Keratinocyte (primary cell): ENCODE measurements around the gene STK11. TPM values are rescaled to one million over a fixed set of nuclear protein-coding genes. Genes with fewer than 3 reads are reported as not detected.

Experiments used
- DNase-seq: peaks from one replicate; pipeline ENCODE4 v3.0.0-alpha.2; 2011; ENCODE audit warnings: low read depth, missing footprints, low spot score
- FAIRE-seq: peaks from 2 replicates; lab custom pipeline; 2011; peaks lifted over from hg19 to GRCh38; lab: Jason Lieb, UNC
- H2AFZ ChIP-seq: 2 replicates; pipeline ENCODE4 v1.6.0; 2012; ENCODE audit warnings: low read length, control low read depth, inconsistent platforms; ENCODE audit not compliant: control insufficient read depth
- H3K27ac ChIP-seq: 2 replicates; pipeline ENCODE4 v1.5.1; 2011; ENCODE audit warnings: low read length; ENCODE audit not compliant: control insufficient read depth, insufficient read depth
- H3K27me3 ChIP-seq: 3 replicates; pipeline ENCODE4 v1.6.0; 2011; ENCODE audit warnings: low read length; ENCODE audit not compliant: control insufficient read depth, insufficient read depth; ENCODE audit errors: extremely low read depth
- H3K36me3 ChIP-seq, 2 experiments: 2 replicates in 1 of 2; 3 replicates in 1 of 2; pipeline ENCODE4 v1.5.1; 2011; ENCODE audit warnings: low read length in 2 of 2, mild to moderate bottlenecking in 1 of 2; ENCODE audit not compliant: control insufficient read depth in 2 of 2, insufficient read depth in 2 of 2; ENCODE audit errors: extremely low read depth in 1 of 2
- H3K4me1 ChIP-seq: 3 replicates; pipeline ENCODE4 v1.5.1; 2011; ENCODE audit warnings: low read length; ENCODE audit not compliant: control insufficient read depth, insufficient read depth; ENCODE audit errors: extremely low read depth
- H3K4me2 ChIP-seq: 3 replicates; pipeline ENCODE4 v1.6.0; 2011; ENCODE audit warnings: low read depth, low read length; ENCODE audit not compliant: control insufficient read depth, insufficient read depth; ENCODE audit errors: extremely low read depth
- H3K4me3 ChIP-seq, 3 experiments: fragments of 200-600 bp in 1 of 3; sonication (generic) in 1 of 3; 2 replicates in 2 of 3; 3 replicates in 1 of 3; pipeline ENCODE4 v1.5.1; 2011 to 2016; ENCODE audit warnings: low read length in 3 of 3, mild to moderate bottlenecking in 3 of 3, control low read depth in 2 of 3, inconsistent platforms in 1 of 3, low read depth in 1 of 3, mixed read lengths in 1 of 3, mixed run types in 1 of 3, moderate library complexity in 1 of 3; ENCODE audit not compliant: control insufficient read depth in 2 of 3, insufficient read depth in 2 of 3; ENCODE audit errors: extremely low read depth in 1 of 3
- H3K79me2 ChIP-seq: 2 replicates; pipeline ENCODE4 v1.6.0; 2012; ENCODE audit warnings: low read length; ENCODE audit not compliant: control insufficient read depth, insufficient read depth
- H3K9ac ChIP-seq: 3 replicates; pipeline ENCODE4 v1.6.0; 2011; ENCODE audit warnings: low read length; ENCODE audit not compliant: control insufficient read depth, insufficient read depth; ENCODE audit errors: extremely low read depth
- H3K9me1 ChIP-seq: 3 replicates; pipeline ENCODE4 v1.6.0; 2011; ENCODE audit warnings: low read length; ENCODE audit not compliant: control insufficient read depth, insufficient read depth; ENCODE audit errors: extremely low read depth
- H3K9me3 ChIP-seq: 2 replicates; pipeline ENCODE4 v1.5.1; 2012; ENCODE audit warnings: low read depth, low read length; ENCODE audit not compliant: control insufficient read depth
- H4K20me1 ChIP-seq: 3 replicates; pipeline ENCODE4 v1.6.0; 2011; ENCODE audit warnings: low read length; ENCODE audit not compliant: control insufficient read depth, insufficient read depth; ENCODE audit errors: extremely low read depth
- EZH2 ChIP-seq: IDR thresholded peaks from one replicate; pipeline ENCODE4 v1.6.1; 2012; ENCODE audit warnings: inconsistent platforms, mild to moderate bottlenecking, low read length, moderate library complexity
- dilution Hi-C: fragments of 300-500 bp; cut with MboI; formaldehyde crosslinking; loops from one replicate; pipeline ENCODE4 v1.7.0; 2020; ENCODE audit warnings: low sequenced_read_pairs; ENCODE audit not compliant: extremely low pct_ligation_motif_present
- polyA plus RNA-seq, 5 experiments: library from polyadenylated mRNA; depleted of rRNA in 3 of 5; stranded (reverse) in 3 of 5; stranded (forward) in 1 of 5; unstranded in 1 of 5; fragments of >200 nt; gene quantifications; 1 replicate in 1 of 5; 2 replicates in 3 of 5; 3 replicates in 1 of 5; pipeline versions ENCODE4 v1.2.1 to v1.2.3, GENCODE V29; 2011 to 2012; ENCODE audit warnings: missing spikeins in 2 of 5, low read depth in 1 of 5, low replicate concordance in 1 of 5
- TF ChIP-seq, protein P1 (sequence below), 3 experiments: IDR thresholded peaks in 1 of 3; conservative IDR thresholded peaks in 1 of 3; optimal IDR thresholded peaks in 1 of 3; 2 replicates in 2 of 3; 3 replicates in 1 of 3; pipeline versions ENCODE3 to v1.5.1; 2011; ENCODE audit warnings: low read length in 3 of 3, mild to moderate bottlenecking in 3 of 3, moderate library complexity in 2 of 3, control low read depth in 1 of 3, inconsistent platforms in 1 of 3; ENCODE audit not compliant: insufficient read depth in 2 of 3; ENCODE audit errors: extremely low read depth in 1 of 3

Gene STK11
- polyA plus RNA-seq, 1 donor (not counting 4 experiments of a cell fraction or from before 2014, with no cell fraction given), result 24.6 TPM

DNA sequence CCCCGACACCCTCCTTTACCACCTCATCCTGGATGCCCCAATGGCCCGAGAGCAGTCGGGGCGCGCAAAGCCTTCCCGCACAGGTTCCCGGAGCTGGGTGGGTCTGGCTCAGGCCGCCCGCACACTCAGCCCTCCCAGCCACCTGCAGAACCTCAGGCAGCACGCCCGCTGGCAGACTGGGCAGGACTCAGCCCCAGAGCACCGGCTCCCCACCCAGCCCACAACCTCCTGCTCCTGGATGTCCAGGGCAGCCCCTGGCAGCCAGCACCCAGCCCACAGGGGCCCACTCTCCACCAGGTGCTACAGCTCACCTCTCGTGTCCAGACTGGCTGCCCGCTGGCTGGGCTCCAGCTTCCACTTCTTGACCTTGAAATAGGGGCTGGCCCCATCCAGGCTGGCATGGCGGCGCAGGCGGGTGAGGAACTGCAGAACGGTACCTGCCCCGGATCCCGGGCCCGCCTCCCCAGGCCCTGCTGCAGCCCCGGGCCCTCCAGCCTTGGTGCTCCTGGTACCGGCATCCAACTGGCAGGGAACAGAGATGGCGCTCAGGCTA, 27.6 kb downstream of the STK11 start:
- peaks cover 2% of the 10 kb centered on the region for H4K20me1 ChIP-seq
- no peaks in the 10 kb centered on the region for H3K9me3 ChIP-seq
- H3K27ac ChIP-seq, result no peak overlapping the region
- no peak overlapping the region for H3K9ac ChIP-seq
- FAIRE-seq, result no peak
- peaks cover 21% of the 10 kb centered on the region for H3K4me1 ChIP-seq
- no peak overlapping the region for H3K4me3 ChIP-seq
- H2AFZ ChIP-seq, result no peak overlapping the region
- no peak overlapping the region for H3K4me2 ChIP-seq
- H3K9me1 ChIP-seq, result no peaks in the 10 kb centered on the region
- no peaks in the 10 kb centered on the region for H3K27me3 ChIP-seq
- peaks cover 4 to 12% of the 10 kb centered on the region in 2 experiments for H3K36me3 ChIP-seq
- dilution Hi-C loops, result no loop called here
- H3K79me2 ChIP-seq, result no peaks in the 10 kb centered on the region
- TF ChIP-seq, protein P1, sequence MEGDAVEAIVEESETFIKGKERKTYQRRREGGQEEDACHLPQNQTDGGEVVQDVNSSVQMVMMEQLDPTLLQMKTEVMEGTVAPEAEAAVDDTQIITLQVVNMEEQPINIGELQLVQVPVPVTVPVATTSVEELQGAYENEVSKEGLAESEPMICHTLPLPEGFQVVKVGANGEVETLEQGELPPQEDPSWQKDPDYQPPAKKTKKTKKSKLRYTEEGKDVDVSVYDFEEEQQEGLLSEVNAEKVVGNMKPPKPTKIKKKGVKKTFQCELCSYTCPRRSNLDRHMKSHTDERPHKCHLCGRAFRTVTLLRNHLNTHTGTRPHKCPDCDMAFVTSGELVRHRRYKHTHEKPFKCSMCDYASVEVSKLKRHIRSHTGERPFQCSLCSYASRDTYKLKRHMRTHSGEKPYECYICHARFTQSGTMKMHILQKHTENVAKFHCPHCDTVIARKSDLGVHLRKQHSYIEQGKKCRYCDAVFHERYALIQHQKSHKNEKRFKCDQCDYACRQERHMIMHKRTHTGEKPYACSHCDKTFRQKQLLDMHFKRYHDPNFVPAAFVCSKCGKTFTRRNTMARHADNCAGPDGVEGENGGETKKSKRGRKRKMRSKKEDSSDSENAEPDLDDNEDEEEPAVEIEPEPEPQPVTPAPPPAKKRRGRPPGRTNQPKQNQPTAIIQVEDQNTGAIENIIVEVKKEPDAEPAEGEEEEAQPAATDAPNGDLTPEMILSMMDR (optimal IDR thresholded peaks at IDR 0.05 in 1 of 3, IDR thresholded peaks at IDR 0.05 in 1 of 3, conservative IDR thresholded peaks at IDR 0.05 in 1 of 3; ENCODE audit: extremely low read depth in 1 of 3, insufficient read depth in 2 of 3, low read length in 3 of 3), result no peak
- no peak for TF ChIP-seq EZH2
- DNase-seq, result no peak

DNA sequence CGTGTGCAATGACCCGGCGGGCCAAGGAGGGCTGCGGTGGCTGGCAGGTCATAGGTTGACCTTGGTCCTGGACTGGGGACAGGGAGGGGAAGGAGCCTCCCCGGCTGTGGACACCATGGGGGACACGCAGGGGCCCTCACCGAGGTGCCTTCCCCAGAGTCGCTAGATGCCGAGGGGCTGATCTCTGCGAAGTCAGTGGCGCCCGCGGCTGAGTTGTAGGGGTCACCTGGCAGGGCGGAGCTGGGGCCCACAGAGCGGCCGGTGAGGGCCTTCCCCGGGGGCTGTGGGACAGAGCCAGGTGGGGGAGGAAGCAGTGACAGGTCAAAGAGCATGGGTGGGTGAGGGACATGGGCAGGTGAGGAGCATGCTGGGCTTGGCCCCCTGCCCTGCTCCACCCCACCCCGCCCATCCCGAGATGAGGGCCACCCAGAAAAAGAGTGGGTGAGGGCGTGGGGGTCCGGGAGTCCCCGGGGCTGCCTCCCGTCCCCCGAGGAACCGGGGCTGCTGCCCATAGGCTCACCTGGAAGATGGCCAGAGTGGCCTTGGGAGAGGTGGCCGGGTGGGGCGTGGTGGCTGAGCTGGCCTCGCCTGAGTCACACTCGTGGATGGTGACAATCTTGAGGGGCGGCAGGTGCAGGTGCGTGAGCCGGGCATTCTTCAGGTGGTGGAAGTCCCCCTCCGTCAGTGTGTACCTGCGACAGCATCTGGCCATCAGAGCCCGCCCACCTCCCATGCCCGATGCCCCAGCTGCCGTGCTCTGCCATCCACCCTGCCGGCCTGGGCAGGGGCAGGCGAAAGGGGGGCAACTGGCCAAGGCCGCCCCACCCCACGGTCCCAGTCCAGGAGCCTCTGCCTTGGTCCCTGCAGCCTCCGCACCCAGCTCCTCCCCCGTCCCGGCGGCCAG, 28.7 kb downstream of the STK11 start:
- dilution Hi-C loops, result no loop called here
- no peak overlapping the region for H3K27ac ChIP-seq
- H2AFZ ChIP-seq, result no peak overlapping the region
- DNase-seq (no peak), FAIRE-seq (no peak)
- no peaks in the 10 kb centered on the region for H3K79me2 ChIP-seq
- H3K4me3 ChIP-seq, result no peak overlapping the region
- H3K4me2 ChIP-seq, result no peak overlapping the region
- peaks cover 4 to 12% of the 10 kb centered on the region in 2 experiments for H3K36me3 ChIP-seq
- H3K27me3 ChIP-seq, result no peaks in the 10 kb centered on the region
- H4K20me1 ChIP-seq, result peaks cover 2% of the 10 kb centered on the region
- peaks cover 21% of the 10 kb centered on the region for H3K4me1 ChIP-seq
- no peak overlapping the region for H3K9ac ChIP-seq
- TF ChIP-seq EZH2, result no peak
- TF ChIP-seq, protein P1 (optimal IDR thresholded peaks at IDR 0.05 in 1 of 3, IDR thresholded peaks at IDR 0.05 in 1 of 3, conservative IDR thresholded peaks at IDR 0.05 in 1 of 3; ENCODE audit: extremely low read depth in 1 of 3, insufficient read depth in 2 of 3, low read length in 3 of 3), result no peak
- H3K9me1 ChIP-seq, result no peaks in the 10 kb centered on the region
- H3K9me3 ChIP-seq, result no peaks in the 10 kb centered on the region
